Kidney epithelial cell (primary cell): Measurements from ENCODE around the gene VWF. TPM values are rescaled to one million over a fixed set of nuclear protein-coding genes. Genes with fewer than 3 reads are reported as not detected.

Experiments used
- DNase-seq: peaks from one replicate; pipeline ENCODE4 v3.0.0-alpha.2; 2010; ENCODE audit warnings: low read depth
- H3K27me3 ChIP-seq: 2 replicates; pipeline ENCODE4 v1.6.0; 2011; ENCODE audit warnings: low read length; ENCODE audit not compliant: control insufficient read depth, insufficient read depth
- H3K36me3 ChIP-seq: 2 replicates; pipeline ENCODE4 v1.5.1; 2011; ENCODE audit warnings: low read length; ENCODE audit not compliant: control insufficient read depth, insufficient read depth
- H3K4me3 ChIP-seq: 2 replicates; pipeline ENCODE4 v1.5.1; 2011; ENCODE audit warnings: low read depth, mild to moderate bottlenecking, control low read depth, low read length
- total RNA-seq: library from RNA; depleted of rRNA; stranded (reverse); fragments of >200 nt; gene quantifications from 2 replicates; pipeline ENCODE4 v1.2.3, GENCODE V29; 2015
- TF ChIP-seq, protein P1 (sequence below): IDR thresholded peaks from 2 replicates; pipeline ENCODE4 v1.5.1; 2011; ENCODE audit warnings: mild to moderate bottlenecking, moderate library complexity, low read length, control low read depth, inconsistent platforms; ENCODE audit not compliant: insufficient read depth, poor library complexity, severe bottlenecking

Gene VWF
- total RNA-seq, 1 donor from 2014 or later = 0.42 TPM

DNA sequence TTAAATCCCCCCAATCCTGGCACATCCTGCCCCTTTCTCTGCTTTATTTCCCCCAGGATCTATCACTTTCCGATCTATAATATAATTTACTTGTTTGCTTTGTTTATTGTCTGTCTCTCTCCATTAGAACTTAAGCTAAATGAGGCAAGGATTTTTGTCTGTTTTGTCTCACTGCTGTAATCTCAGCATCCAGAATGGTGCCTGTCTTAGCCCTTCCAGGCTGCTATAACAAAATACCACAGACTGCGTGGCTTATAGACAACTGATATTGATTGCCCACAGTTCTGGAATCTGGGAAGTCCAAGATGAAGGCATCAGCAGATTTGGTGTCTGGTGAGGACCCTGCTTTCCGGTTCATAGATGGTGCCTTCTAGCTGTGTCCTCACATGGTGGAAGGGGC is 65.2 kb downstream of the VWF start:
- Histone ChIP-seq H3K4me3 (no peak overlapping the region), H3K36me3 (no peaks in the 10 kb centered on the region), H3K27me3 (peaks cover 3% of the 10 kb centered on the region)
- TF ChIP-seq, protein P1, sequence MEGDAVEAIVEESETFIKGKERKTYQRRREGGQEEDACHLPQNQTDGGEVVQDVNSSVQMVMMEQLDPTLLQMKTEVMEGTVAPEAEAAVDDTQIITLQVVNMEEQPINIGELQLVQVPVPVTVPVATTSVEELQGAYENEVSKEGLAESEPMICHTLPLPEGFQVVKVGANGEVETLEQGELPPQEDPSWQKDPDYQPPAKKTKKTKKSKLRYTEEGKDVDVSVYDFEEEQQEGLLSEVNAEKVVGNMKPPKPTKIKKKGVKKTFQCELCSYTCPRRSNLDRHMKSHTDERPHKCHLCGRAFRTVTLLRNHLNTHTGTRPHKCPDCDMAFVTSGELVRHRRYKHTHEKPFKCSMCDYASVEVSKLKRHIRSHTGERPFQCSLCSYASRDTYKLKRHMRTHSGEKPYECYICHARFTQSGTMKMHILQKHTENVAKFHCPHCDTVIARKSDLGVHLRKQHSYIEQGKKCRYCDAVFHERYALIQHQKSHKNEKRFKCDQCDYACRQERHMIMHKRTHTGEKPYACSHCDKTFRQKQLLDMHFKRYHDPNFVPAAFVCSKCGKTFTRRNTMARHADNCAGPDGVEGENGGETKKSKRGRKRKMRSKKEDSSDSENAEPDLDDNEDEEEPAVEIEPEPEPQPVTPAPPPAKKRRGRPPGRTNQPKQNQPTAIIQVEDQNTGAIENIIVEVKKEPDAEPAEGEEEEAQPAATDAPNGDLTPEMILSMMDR = no peak
- DNase-seq = no peak

DNA sequence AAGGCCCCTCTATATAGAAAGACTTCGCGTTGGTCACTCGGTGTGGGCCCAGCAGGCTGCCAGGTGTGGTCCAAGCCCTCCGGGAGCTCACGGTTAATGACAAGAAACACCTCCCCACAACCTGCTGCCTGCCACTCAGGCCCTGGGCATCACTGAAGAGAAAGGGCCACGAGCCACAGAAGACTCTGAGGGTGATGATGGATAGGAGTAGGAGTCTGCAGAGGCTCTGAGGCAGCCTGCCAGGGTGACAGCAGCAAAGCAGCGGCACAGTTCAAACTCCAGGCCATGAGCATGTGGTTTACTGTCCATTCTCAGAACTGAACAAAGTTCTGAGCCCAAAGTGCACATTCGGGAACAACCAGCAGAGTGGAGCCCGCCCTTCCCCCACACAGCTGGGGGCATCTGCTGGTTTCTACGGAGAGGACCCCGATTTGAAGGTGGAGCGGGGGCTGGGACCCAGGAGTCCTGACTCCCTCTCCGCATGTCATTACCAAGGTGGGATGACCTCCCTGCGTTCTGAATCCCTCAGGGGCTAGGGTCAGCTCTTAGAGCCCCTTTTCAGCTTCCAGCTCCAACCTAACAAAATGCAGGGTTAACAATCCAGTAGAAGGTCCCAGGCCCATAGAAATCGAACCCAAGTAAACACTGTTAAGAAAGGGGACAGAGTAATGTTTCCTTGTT is 65.8 kb downstream of the VWF start:
- Histone ChIP-seq H3K4me3 (no peak overlapping the region), H3K36me3 (no peaks in the 10 kb centered on the region), H3K27me3 (peaks cover 3% of the 10 kb centered on the region)
- TF ChIP-seq, protein P1 = no peak
- DNase-seq = no peak

DNA sequence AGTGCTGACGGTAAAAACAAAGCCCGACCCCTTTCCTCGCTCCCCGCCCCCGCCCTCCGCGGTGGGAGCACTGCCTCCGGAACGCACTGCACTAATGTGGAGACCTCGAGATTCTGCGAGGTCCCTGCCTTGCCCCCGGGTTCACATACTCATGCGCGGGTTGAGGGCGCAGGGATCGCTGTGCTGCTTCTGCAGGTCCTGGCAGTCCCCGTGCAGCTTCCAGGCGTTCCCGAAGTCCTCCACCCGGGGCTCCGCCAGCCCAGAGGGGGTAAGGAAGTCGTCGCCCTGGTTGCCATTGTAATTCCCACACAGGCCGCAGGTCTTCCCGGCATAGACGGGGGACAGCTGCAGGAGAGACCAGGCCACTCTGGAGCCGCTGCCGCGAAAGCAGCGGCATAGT is 66.8 kb downstream of the VWF start:
- no peak overlapping the region for H3K4me3 ChIP-seq
- TF ChIP-seq, protein P1 = no peak
- H3K27me3 ChIP-seq = peaks cover 3% of the 10 kb centered on the region
- H3K36me3 ChIP-seq = no peaks in the 10 kb centered on the region
- no peak for DNase-seq

DNA sequence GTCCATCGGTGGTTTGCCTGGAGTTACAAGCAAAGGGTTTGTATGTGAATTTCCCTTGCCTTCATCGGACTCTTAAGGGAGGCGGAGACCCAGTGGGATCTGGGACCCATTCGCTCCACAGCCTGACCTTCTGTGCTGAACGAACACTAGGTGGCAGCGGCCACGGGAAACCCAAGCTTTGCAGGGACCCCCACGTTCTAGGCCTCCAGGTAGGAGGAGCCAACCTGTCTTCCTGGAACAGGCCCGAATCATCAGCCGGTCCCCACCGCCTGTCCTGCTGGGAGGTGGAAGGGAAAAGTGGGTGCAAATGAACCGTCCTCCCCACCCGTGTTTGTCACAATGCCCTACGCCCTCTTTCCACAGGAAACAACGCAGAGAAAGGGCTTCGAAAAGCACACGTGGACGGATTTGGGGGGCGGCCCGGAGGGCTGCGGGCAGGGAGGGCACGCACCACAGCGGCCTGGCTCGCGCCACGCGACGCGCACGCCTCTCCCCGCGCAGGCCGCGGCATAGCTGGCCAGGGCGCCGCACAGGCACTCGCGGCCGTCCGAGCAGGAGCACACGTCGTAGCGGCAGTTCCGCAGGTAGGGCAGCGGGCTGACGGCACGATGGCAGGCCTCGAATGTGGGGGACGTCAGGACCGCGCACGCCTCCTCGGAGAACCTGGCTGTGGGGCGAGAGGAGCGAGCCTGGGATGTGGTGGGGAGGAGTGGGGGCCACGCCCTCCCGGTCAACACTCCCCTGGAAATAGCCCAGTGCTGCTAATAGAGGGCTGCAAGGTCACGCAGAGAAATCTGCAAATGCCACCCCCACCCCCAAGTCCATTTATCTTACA is 67.8 kb downstream of the VWF start:
- TF ChIP-seq, protein P1 = peak; percentile 43
- peaks cover 3% of the 10 kb centered on the region for H3K27me3 ChIP-seq
- DNase-seq = no peak
- H3K36me3 ChIP-seq = no peaks in the 10 kb centered on the region
- H3K4me3 ChIP-seq = no peak overlapping the region

DNA sequence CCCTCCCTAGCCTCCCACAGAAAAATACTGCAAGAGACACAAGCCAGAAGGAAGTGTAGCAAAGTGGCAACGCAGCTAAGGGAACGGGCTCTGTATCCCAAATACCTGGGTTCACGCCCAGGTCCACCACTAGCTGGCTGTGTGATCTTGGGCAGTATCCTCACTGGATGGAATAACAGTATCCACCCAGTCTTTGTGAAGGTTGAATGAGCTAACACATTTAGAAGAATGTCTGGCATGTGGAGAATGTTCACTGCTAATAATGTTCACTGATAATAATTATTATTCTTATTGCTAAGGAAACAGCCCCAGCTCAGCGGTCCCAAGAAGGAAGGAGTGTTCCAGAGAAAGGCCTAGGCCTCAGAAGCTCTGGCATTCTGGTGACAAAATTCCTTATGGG is 70.9 kb downstream of the VWF start:
- peaks cover 3% of the 10 kb centered on the region for H3K27me3 ChIP-seq
- TF ChIP-seq, protein P1 = peak; percentile 2
- H3K4me3 ChIP-seq = no peak overlapping the region
- peak; percentile 53 for DNase-seq
- H3K36me3 ChIP-seq = no peaks in the 10 kb centered on the region
